ENCODE data around the gene ATP8B1. TPM values are rescaled to one million over a fixed set of nuclear protein-coding genes. Genes with fewer than 3 reads are reported as not detected.

Gene ATP8B1
- total and polyA plus RNA-seq, 2 experiments from 2014 or later: 1.7 to 3.0 TPM

DNA sequence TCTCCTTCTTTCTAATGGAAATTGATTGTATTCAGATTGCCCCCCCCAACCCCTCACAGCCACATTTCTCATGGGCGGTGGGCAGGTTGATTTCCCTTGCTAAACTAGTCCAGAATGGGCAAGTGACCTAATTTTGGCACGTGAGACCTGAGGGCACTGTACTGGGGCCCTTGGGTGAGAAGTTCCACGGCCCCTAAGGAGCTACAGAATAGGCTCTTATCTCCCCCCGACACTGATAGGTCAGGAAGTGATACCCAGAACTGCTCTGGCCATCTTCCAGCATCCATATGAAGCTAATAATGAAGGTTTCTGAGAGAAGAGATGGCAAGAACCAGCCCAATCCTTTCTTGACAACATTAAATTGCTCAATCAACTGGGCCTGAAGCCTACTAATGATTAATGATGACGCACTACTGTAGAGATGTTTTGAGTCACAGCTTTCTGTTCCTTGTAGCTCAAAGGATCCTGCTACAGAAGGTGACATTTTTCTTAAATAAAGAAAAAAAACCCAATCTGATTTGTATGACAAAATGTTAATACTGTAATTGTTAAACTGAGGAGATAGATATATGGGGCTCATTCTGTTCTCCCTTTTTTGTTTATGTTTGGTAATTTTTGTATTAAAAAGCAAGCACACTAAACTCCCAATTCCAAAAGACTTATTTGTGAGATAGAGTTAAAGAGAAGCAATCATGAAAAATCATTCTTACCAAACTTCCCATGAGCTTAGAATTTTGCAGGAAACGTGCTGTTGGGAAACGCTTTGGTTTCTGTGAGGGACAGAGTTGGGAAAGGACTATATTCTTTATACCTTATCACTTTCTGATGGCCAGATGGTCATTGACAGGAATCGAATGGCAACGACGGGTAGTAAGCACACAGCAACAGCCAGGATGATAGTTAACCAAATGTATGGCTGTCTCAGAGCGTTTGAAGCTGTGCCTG is 153.3 kb downstream of the ATP8B1 start (continued):
- TF ChIP-seq, protein P1, sequence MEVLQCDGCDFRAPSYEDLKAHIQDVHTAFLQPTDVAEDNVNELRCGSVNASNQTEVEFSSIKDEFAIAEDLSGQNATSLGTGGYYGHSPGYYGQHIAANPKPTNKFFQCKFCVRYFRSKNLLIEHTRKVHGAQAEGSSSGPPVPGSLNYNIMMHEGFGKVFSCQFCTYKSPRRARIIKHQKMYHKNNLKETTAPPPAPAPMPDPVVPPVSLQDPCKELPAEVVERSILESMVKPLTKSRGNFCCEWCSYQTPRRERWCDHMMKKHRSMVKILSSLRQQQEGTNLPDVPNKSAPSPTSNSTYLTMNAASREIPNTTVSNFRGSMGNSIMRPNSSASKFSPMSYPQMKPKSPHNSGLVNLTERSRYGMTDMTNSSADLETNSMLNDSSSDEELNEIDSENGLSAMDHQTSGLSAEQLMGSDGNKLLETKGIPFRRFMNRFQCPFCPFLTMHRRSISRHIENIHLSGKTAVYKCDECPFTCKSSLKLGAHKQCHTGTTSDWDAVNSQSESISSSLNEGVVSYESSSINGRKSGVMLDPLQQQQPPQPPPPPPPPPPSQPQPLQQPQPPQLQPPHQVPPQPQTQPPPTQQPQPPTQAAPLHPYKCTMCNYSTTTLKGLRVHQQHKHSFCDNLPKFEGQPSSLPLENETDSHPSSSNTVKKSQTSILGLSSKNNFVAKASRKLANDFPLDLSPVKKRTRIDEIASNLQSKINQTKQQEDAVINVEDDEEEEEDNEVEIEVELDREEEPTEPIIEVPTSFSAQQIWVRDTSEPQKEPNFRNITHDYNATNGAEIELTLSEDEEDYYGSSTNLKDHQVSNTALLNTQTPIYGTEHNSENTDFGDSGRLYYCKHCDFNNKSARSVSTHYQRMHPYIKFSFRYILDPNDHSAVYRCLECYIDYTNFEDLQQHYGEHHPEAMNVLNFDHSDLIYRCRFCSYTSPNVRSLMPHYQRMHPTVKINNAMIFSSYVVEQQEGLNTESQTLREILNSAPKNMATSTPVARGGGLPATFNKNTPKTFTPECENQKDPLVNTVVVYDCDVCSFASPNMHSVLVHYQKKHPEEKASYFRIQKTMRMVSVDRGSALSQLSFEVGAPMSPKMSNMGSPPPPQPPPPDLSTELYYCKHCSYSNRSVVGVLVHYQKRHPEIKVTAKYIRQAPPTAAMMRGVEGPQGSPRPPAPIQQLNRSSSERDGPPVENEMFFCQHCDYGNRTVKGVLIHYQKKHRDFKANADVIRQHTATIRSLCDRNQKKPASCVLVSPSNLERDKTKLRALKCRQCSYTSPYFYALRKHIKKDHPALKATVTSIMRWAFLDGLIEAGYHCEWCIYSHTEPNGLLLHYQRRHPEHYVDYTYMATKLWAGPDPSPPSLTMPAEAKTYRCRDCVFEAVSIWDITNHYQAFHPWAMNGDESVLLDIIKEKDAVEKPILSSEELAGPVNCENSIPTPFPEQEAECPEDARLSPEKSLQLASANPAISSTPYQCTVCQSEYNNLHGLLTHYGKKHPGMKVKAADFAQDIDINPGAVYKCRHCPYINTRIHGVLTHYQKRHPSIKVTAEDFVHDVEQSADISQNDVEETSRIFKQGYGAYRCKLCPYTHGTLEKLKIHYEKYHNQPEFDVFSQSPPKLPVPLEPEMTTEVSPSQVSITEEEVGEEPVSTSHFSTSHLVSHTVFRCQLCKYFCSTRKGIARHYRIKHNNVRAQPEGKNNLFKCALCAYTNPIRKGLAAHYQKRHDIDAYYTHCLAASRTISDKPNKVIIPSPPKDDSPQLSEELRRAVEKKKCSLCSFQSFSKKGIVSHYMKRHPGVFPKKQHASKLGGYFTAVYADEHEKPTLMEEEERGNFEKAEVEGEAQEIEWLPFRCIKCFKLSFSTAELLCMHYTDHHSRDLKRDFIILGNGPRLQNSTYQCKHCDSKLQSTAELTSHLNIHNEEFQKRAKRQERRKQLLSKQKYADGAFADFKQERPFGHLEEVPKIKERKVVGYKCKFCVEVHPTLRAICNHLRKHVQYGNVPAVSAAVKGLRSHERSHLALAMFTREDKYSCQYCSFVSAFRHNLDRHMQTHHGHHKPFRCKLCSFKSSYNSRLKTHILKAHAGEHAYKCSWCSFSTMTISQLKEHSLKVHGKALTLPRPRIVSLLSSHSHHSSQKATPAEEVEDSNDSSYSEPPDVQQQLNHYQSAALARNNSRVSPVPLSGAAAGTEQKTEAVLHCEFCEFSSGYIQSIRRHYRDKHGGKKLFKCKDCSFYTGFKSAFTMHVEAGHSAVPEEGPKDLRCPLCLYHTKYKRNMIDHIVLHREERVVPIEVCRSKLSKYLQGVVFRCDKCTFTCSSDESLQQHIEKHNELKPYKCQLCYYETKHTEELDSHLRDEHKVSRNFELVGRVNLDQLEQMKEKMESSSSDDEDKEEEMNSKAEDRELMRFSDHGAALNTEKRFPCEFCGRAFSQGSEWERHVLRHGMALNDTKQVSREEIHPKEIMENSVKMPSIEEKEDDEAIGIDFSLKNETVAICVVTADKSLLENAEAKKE (CRISPR knock-in tag; IDR thresholded peaks at IDR 0.05): no peak

DNA sequence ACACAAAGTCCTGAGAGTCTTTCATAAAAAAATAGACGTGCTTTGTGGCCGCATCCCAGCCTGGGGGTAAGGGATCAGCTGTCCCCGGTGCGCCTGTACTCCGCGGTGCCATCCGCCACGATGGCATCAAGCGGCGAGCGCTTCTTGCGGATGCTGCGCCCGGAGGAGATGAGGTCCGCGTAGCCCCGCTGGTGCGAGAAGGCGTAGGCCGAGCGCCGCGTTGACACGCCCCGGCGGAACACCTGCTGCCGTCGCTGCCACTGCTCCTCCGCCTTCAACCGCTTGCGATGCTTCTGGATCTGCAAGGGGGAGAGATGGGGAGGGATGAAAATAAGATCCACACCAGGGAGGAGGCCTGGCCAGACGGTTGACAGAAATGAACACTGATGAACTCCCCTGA is 154.7 kb downstream of the ATP8B1 start:
- no peak overlapping the region for H3K4me3 Mint-ChIP-seq
- Histone ChIP-seq H3K36me3 (ENCODE audit: insufficient read depth) (no peaks in the 10 kb centered on the region), H3K79me2 (replicated peaks; ENCODE audit: insufficient read depth) (0 out of 2 replicates have a peak, but pooled peaks cover 14% of the 10 kb centered on the region), H3F3A (replicated peaks; ENCODE audit: low read depth) (no peaks in the 10 kb centered on the region), H3K4me2 (no peak overlapping the region), H3K27me3 (ENCODE audit: insufficient read depth) (no peaks in the 10 kb centered on the region), H3K4me3 (no peak overlapping the region), H2AFZ (no peak overlapping the region), H4K20me1 (replicated peaks; ENCODE audit: insufficient read depth) (peaks cover 2% of the 10 kb centered on the region; the same call in 1 of the 2 replicates), H3K4me1 (ENCODE audit: insufficient read depth) (no peaks in the 10 kb centered on the region), H3K27ac (ENCODE audit: low read depth) (no peak overlapping the region), H3K9me2 (ENCODE audit: insufficient read depth) (no peaks in the 10 kb centered on the region)
- no peak overlapping the region for H3K27ac Mint-ChIP-seq
- H3K36me3 Mint-ChIP-seq (ENCODE audit: low read depth): peaks cover 13% of the 10 kb centered on the region; the same call in 2 of the 3 replicates
- H3K9me3 Mint-ChIP-seq: no peaks in the 10 kb centered on the region; the same call in 1 of the 3 replicates
- peaks cover under 1% of the 10 kb centered on the region for H3K27me3 Mint-ChIP-seq (ENCODE audit: insufficient read depth, low read depth, poor library complexity)
- ATAC-seq (no peak; the same call in 1 of the 3 replicates), DNase-seq (ENCODE audit: low spot score) (peak; percentile 32)
- 0 out of 3 replicates have a peak, but pooled peaks cover 4% of the 10 kb centered on the region for H3K4me1 Mint-ChIP-seq
- TF ChIP-seq, protein P1 (CRISPR knock-in tag; IDR thresholded peaks at IDR 0.05): no peak
- TF ChIP-seq, protein P2, sequence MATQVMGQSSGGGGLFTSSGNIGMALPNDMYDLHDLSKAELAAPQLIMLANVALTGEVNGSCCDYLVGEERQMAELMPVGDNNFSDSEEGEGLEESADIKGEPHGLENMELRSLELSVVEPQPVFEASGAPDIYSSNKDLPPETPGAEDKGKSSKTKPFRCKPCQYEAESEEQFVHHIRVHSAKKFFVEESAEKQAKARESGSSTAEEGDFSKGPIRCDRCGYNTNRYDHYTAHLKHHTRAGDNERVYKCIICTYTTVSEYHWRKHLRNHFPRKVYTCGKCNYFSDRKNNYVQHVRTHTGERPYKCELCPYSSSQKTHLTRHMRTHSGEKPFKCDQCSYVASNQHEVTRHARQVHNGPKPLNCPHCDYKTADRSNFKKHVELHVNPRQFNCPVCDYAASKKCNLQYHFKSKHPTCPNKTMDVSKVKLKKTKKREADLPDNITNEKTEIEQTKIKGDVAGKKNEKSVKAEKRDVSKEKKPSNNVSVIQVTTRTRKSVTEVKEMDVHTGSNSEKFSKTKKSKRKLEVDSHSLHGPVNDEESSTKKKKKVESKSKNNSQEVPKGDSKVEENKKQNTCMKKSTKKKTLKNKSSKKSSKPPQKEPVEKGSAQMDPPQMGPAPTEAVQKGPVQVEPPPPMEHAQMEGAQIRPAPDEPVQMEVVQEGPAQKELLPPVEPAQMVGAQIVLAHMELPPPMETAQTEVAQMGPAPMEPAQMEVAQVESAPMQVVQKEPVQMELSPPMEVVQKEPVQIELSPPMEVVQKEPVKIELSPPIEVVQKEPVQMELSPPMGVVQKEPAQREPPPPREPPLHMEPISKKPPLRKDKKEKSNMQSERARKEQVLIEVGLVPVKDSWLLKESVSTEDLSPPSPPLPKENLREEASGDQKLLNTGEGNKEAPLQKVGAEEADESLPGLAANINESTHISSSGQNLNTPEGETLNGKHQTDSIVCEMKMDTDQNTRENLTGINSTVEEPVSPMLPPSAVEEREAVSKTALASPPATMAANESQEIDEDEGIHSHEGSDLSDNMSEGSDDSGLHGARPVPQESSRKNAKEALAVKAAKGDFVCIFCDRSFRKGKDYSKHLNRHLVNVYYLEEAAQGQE (IDR thresholded peaks at IDR 0.05; ENCODE audit: unreplicated experiment): no peak
- no peak for TF ChIP-seq JUNB (IDR thresholded peaks at IDR 0.05; ENCODE audit: unreplicated experiment)
